PFSK-1 (cell line): Measurements from ENCODE around the gene GPRC5C.

Source experiments
- FOXP2 ChIP-seq: optimal IDR thresholded peaks from 2 replicates; pipeline ENCODE3; 2011; ENCODE audit warnings: borderline replicate concordance, control low read depth, inconsistent platforms; ENCODE audit not compliant: insufficient read depth; ENCODE audit errors: extremely low read length, extremely low read depth
- POLR2AphosphoS5 ChIP-seq: IDR thresholded peaks from 2 replicates; pipeline ENCODE4 v1.6.1; 2012; ENCODE audit warnings: low read depth, mild to moderate bottlenecking, control low read depth, low read length, moderate library complexity
- SIN3A ChIP-seq: IDR thresholded peaks from 2 replicates; pipeline ENCODE4 v1.6.1; 2012; ENCODE audit warnings: mild to moderate bottlenecking, low read length, moderate library complexity, borderline replicate concordance; ENCODE audit not compliant: insufficient read depth
- TF ChIP-seq, protein P1 (sequence below), 2 experiments: IDR thresholded peaks; 2 replicates each; pipeline versions ENCODE4 v1.6.1 to v1.8.0; 2011 to 2012; ENCODE audit warnings: low read depth in 2 of 2, low read length in 2 of 2, control low read depth in 1 of 2, inconsistent platforms in 1 of 2, mild to moderate bottlenecking in 1 of 2, moderate library complexity in 1 of 2; ENCODE audit not compliant: insufficient read depth in 1 of 2

- no peak for TF ChIP-seq FOXP2
- TF ChIP-seq POLR2AphosphoS5, result no peak
- TF ChIP-seq, protein P1, sequence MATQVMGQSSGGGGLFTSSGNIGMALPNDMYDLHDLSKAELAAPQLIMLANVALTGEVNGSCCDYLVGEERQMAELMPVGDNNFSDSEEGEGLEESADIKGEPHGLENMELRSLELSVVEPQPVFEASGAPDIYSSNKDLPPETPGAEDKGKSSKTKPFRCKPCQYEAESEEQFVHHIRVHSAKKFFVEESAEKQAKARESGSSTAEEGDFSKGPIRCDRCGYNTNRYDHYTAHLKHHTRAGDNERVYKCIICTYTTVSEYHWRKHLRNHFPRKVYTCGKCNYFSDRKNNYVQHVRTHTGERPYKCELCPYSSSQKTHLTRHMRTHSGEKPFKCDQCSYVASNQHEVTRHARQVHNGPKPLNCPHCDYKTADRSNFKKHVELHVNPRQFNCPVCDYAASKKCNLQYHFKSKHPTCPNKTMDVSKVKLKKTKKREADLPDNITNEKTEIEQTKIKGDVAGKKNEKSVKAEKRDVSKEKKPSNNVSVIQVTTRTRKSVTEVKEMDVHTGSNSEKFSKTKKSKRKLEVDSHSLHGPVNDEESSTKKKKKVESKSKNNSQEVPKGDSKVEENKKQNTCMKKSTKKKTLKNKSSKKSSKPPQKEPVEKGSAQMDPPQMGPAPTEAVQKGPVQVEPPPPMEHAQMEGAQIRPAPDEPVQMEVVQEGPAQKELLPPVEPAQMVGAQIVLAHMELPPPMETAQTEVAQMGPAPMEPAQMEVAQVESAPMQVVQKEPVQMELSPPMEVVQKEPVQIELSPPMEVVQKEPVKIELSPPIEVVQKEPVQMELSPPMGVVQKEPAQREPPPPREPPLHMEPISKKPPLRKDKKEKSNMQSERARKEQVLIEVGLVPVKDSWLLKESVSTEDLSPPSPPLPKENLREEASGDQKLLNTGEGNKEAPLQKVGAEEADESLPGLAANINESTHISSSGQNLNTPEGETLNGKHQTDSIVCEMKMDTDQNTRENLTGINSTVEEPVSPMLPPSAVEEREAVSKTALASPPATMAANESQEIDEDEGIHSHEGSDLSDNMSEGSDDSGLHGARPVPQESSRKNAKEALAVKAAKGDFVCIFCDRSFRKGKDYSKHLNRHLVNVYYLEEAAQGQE (IDR thresholded peaks at IDR 0.05; ENCODE audit: insufficient read depth in 1 of 2, low read depth in 2 of 2, low read length in 2 of 2), result no peak
- TF ChIP-seq SIN3A, result no peak
These were observed 13.3 kb downstream of the GPRC5C start for GRCh38 chr17:74445158-74445557.
